Vagina (tissue), 2 donors: ENCODE data around the gene ZFYVE21. TPM values are rescaled to one million over a fixed set of nuclear protein-coding genes. Genes with fewer than 3 reads are reported as not detected.

Experiments
- DNase-seq, 2 donors: peaks; one replicate each; pipeline ENCODE4 v3.0.0-alpha.2; 2017; ENCODE audit errors: extremely low spot score in 2 of 2
- H3K27ac ChIP-seq: fragments of 200-600 bp; sonication (generic); one replicate; pipeline ENCODE4 v1.5.1; 2019
- H3K27me3 ChIP-seq: fragments of 200-600 bp; sonication (generic); one replicate; pipeline ENCODE4 v1.5.1; 2019
- H3K36me3 ChIP-seq, 2 donors: fragments of 200-600 bp; sonication (generic); one replicate each; pipeline ENCODE4 v1.5.1; 2017 to 2019
- H3K4me1 ChIP-seq: fragments of 200-600 bp; sonication (generic); one replicate; pipeline ENCODE4 v1.5.1; 2019
- H3K4me3 ChIP-seq, 2 donors: fragments of 200-600 bp; sonication (generic); 1 replicate in 1 of 2; 2 replicates in 1 of 2; pipeline ENCODE4 v1.5.1; 2016 to 2019
- H3K9me3 ChIP-seq: fragments of 200-600 bp; sonication (generic); one replicate; pipeline ENCODE4 v1.5.1; 2019
- CTCF ChIP-seq, 3 experiments: fragments of 450-650 bp in 2 of 3; fragments of 200-600 bp in 1 of 3; sonication (generic) in 1 of 3; IDR thresholded peaks; one replicate each; pipeline ENCODE4 v1.5.1; 2017 to 2019; ENCODE audit warnings: antibody characterized with exemption in 3 of 3, mild to moderate bottlenecking in 2 of 3, moderate library complexity in 2 of 3
- POLR2A ChIP-seq, 2 donors: fragments of 450-650 bp; IDR thresholded peaks; one replicate each; pipeline ENCODE4 v1.6.1; 2017; ENCODE audit warnings: antibody characterized with exemption in 2 of 2, mild to moderate bottlenecking in 2 of 2, moderate library complexity in 2 of 2
- POLR2AphosphoS5 ChIP-seq, 2 donors: sonication (generic); formaldehyde crosslinking; IDR thresholded peaks; one replicate each; pipeline ENCODE4 v1.9.0; 2017; ENCODE audit warnings: antibody characterized with exemption in 2 of 2, mild to moderate bottlenecking in 2 of 2, low read depth in 1 of 2; ENCODE audit not compliant: insufficient read depth in 1 of 2
- intact Hi-C: fragments of 100-400 bp; cut with DNase I; formaldehyde crosslinking; loops from one replicate; pipeline ENCODE4 v1.15.1; 2023
- total RNA-seq: library from RNA; depleted of rRNA; stranded (reverse); fragments of >200 nt; gene quantifications from one replicate; pipeline ENCODE4 v1.2.3, GENCODE V29; 2016

Gene ZFYVE21
- total RNA-seq, 1 donor from 2014 or later: 172 TPM

- peaks cover 0 to 5% of the 10 kb centered on the region in 2 donors for H3K36me3 ChIP-seq
- no peak overlapping the region for H3K27ac ChIP-seq
- H3K9me3 ChIP-seq: no peaks in the 10 kb centered on the region
- intact Hi-C loops: no loop called here
- peaks cover 75% of the 10 kb centered on the region for H3K4me1 ChIP-seq
- no peak for DNase-seq
- H3K27me3 ChIP-seq: no peaks in the 10 kb centered on the region
- TF ChIP-seq POLR2AphosphoS5 (IDR thresholded peaks at IDR 0.05; ENCODE audit: insufficient read depth in 1 of 2, low read depth in 1 of 2) (no peak), CTCF (IDR thresholded peaks at IDR 0.05) (no peak)
- H3K4me3 ChIP-seq: no peak overlapping the region
Observed at GRCh38 chr14:103709814-103710213, 5.8 kb upstream of the ZFYVE21 start.

GRCh38 chr14:103710771-103711377 is 4.7 kb upstream of the ZFYVE21 start:
- H3K36me3 ChIP-seq: peaks cover 0 to 5% of the 10 kb centered on the region in 2 donors
- H3K27me3 ChIP-seq: no peaks in the 10 kb centered on the region
- H3K9me3 ChIP-seq: no peaks in the 10 kb centered on the region
- intact Hi-C loops: no loop called here
- peak overlapping the region; percentile 22 for H3K27ac ChIP-seq
- no peak for DNase-seq
- peaks cover 78% of the 10 kb centered on the region for H3K4me1 ChIP-seq
- H3K4me3 ChIP-seq: no peak overlapping the region
- TF ChIP-seq POLR2A (IDR thresholded peaks at IDR 0.05) (no peak), CTCF (IDR thresholded peaks at IDR 0.05) (no peak), POLR2AphosphoS5 (IDR thresholded peaks at IDR 0.05; ENCODE audit: insufficient read depth in 1 of 2, low read depth in 1 of 2) (peak in 1 of 2 donors; percentile 61)

GRCh38 chr14:103711516-103712431 is 3.8 kb upstream of the ZFYVE21 start:
- DNase-seq: no peak
- TF ChIP-seq CTCF (IDR thresholded peaks at IDR 0.05): no peak
- TF ChIP-seq POLR2AphosphoS5 (IDR thresholded peaks at IDR 0.05; ENCODE audit: insufficient read depth in 1 of 2, low read depth in 1 of 2): peak; percentile 42 to 52
- TF ChIP-seq POLR2A (IDR thresholded peaks at IDR 0.05): no peak
- Histone ChIP-seq H3K9me3 (no peaks in the 10 kb centered on the region), H3K4me3 (peak overlapping the region in 1 of 2 donors; percentile 0), H3K36me3 (peaks cover 0 to under 1% of the 10 kb centered on the region in 2 donors), H3K27ac (peak overlapping the region; percentile 22), H3K4me1 (peaks cover 82% of the 10 kb centered on the region), H3K27me3 (no peaks in the 10 kb centered on the region)
- intact Hi-C loops: no loop called here

DNA sequence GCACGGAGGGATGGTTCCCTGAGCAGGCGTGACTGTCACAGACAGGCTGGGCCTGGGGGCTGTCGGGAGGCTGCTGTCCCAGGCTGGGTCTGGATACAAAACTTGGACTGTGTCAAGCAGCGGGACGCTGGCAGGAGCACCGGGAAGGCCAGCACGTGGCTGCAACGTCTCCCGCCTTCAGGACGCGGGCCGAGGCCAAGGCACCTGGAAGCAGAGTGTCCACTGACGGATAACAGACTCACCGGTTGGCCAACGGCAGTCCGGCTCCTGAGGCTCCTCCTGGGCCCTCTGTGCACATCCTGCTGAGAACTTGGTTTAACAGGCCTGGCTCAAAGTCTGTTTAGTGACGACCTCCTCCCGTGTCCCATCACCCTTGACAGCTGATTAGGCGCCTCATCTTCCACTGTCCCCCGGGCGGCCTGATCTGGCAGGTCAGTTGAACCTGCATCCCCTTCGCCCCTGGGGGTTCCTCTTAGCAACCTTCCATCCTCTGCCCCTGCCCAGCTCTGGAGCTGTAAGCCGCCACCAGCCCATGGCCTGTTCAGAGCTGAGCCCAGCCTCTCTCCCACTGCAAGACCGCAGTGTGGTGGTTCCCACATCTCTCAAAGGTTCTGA is 2.9 kb upstream of the ZFYVE21 start:
- intact Hi-C loops: no loop called here
- TF ChIP-seq CTCF (IDR thresholded peaks at IDR 0.05): no peak
- TF ChIP-seq POLR2AphosphoS5 (IDR thresholded peaks at IDR 0.05; ENCODE audit: insufficient read depth in 1 of 2, low read depth in 1 of 2): no peak
- TF ChIP-seq POLR2A (IDR thresholded peaks at IDR 0.05): no peak
- Histone ChIP-seq H3K4me3 (no peak overlapping the region), H3K27me3 (no peaks in the 10 kb centered on the region), H3K9me3 (no peaks in the 10 kb centered on the region), H3K27ac (peak overlapping the region; percentile 22), H3K36me3 (no peaks in the 10 kb centered on the region), H3K4me1 (peaks cover 82% of the 10 kb centered on the region)
- no peak for DNase-seq
